Spinal cord (tissue), 10 donors: ENCODE data around the gene CNIH3. TPM values are rescaled to one million over a fixed set of nuclear protein-coding genes. Genes with fewer than 3 reads are reported as not detected.

Experiments
- DNase-seq, 6 donors: peaks; one replicate each; pipeline versions ENCODE4 v3.0.0 to v3.0.0-alpha.2; 2013 to 2015; ENCODE audit warnings: low spot score in 6 of 6, low read depth in 4 of 6
- H3K27ac ChIP-seq: one replicate; pipeline ENCODE4 v1.5.1; 2013; ENCODE audit warnings: low read depth, low read length, control low read depth
- H3K27me3 ChIP-seq: one replicate; pipeline ENCODE4 v1.6.1; 2013; ENCODE audit warnings: low read length; ENCODE audit not compliant: control insufficient read depth, insufficient read depth
- H3K36me3 ChIP-seq: one replicate; pipeline ENCODE4 v1.6.1; 2013; ENCODE audit warnings: low read length; ENCODE audit not compliant: control insufficient read depth, insufficient read depth
- H3K4me1 ChIP-seq: one replicate; pipeline ENCODE4 v1.6.1; 2013; ENCODE audit warnings: low read length; ENCODE audit not compliant: control insufficient read depth, insufficient read depth
- H3K4me3 ChIP-seq: one replicate; pipeline ENCODE4 v1.5.1; 2013; ENCODE audit warnings: low read depth, low read length, control low read depth
- H3K9me3 ChIP-seq: one replicate; pipeline ENCODE4 v1.6.1; 2013; ENCODE audit warnings: low read length; ENCODE audit not compliant: control insufficient read depth, insufficient read depth
- WGBS: methylation state at CpG from one replicate; pipeline ENCODE4 v1.1.5; 2013; ENCODE audit warnings: missing lambda C conversion rate; ENCODE audit not compliant: insufficient coverage; 5-methylcytosine and 5-hydroxymethylcytosine counted together
- polyA plus RNA-seq, 2 donors: library from polyadenylated mRNA; unstranded; fragments of 120-200 nt; gene quantifications; one replicate each; pipeline ENCODE4 v1.2.1, GENCODE V29; 2013; ENCODE audit not compliant: insufficient read length in 2 of 2
- total RNA-seq, 2 donors: library from RNA; depleted of rRNA in 1 of 2; stranded (reverse); fragments of 120-200 nt in 1 of 2; fragments of >200 nt in 1 of 2; gene quantifications; one replicate each; pipeline versions ENCODE4 v1.2.3 to v1.2.4, GENCODE V29; 2013 to 2014
- donor health status: healthy.

Gene CNIH3
- total and polyA plus RNA-seq, 4 donors: 8.3 to 18.6 (median 13.1) TPM

DNA sequence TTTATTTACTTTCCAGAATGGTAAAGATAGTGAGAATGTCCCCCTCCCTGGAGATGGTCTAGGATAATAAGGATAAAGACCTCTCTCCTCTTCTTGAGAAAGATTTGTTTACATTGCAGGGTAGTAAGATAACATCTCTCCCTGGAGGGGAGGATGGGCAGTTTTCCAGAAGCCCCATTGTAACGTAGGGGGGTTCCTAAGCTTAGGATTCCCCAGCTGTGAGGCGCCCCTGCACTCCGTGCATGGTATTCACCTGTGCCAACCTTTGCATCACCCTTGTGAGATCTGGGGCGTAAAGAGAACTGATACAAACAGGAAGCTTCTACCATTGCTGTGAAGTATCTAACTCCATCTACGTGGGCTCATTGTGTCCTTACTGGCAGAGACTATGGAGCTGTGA, 164.6 kb downstream of the CNIH3 start:
- WGBS: 66% methylated on average over 4 of the region's 5 CpGs
- no peaks in the 10 kb centered on the region for H3K4me1 ChIP-seq
- no peak overlapping the region for H3K4me3 ChIP-seq
- H3K27me3 ChIP-seq: no peaks in the 10 kb centered on the region
- DNase-seq: no peak
- H3K27ac ChIP-seq: no peak overlapping the region
- no peaks in the 10 kb centered on the region for H3K36me3 ChIP-seq
- H3K9me3 ChIP-seq: no peaks in the 10 kb centered on the region

DNA sequence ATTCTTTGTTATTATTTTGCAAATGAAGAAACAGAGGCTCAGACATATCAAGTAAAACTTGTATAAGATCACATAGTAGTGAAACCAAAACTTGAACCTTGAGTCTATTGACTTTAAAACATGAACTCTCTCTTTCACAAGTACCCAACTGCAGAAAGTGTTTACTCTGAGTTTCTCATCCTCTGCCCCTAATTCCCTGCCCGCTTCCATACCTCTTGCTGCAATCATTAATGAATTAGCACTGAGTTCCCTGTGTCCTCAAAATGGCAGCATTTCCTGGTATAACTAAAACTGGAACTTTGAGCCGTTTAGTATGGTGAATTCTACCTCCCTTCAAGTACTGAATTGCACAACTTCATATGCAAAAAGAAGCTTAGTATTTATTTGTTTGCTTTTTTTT, 165.7 kb downstream of the CNIH3 start:
- Histone ChIP-seq H3K27me3 (no peaks in the 10 kb centered on the region), H3K4me3 (no peak overlapping the region), H3K4me1 (no peaks in the 10 kb centered on the region), H3K27ac (no peak overlapping the region), H3K36me3 (no peaks in the 10 kb centered on the region), H3K9me3 (no peaks in the 10 kb centered on the region)
- 90% methylated on average over 1 of the region's 2 CpGs for WGBS
- DNase-seq: no peak

DNA sequence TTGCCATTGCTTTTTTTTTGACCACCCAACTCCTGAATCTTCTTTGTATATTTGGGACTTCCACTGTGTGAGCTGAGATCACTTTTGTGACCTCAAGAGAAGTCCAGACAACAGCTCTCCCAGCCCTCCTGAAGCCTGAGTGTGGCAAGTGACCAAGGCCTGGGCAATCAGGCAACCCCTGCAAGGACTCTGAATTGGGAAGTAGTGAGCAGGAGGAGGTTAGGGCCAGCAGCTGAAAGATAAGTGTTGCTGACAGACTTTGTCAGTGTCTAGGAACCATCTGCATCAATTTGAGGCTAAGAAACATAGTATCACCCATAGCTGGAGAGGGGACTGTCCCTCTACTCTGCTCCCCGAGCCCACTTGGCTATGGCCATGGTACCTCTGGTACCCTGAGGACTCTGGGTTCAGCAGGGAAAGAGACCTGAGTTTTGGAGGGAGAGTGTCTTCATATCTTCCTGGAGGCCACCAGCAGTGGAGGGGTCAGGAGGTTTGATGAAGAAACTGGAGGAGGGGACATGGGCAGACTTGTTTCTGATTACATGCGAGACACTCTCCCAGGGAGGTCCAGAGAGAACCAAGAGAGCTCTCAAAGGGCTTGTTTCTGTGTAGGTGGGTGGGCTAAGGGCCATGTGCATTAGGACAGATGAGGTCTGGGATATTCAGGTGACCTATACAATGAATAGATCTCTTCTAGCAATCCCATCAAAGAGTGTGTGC, 166.3 kb downstream of the CNIH3 start:
- H3K4me1 ChIP-seq: no peaks in the 10 kb centered on the region
- no peak for DNase-seq
- H3K27ac ChIP-seq: no peak overlapping the region
- H3K9me3 ChIP-seq: no peaks in the 10 kb centered on the region
- H3K27me3 ChIP-seq: no peaks in the 10 kb centered on the region
- WGBS: 89% methylated on average over 2 of the region's 2 CpGs
- no peak overlapping the region for H3K4me3 ChIP-seq
- H3K36me3 ChIP-seq: no peaks in the 10 kb centered on the region

DNA sequence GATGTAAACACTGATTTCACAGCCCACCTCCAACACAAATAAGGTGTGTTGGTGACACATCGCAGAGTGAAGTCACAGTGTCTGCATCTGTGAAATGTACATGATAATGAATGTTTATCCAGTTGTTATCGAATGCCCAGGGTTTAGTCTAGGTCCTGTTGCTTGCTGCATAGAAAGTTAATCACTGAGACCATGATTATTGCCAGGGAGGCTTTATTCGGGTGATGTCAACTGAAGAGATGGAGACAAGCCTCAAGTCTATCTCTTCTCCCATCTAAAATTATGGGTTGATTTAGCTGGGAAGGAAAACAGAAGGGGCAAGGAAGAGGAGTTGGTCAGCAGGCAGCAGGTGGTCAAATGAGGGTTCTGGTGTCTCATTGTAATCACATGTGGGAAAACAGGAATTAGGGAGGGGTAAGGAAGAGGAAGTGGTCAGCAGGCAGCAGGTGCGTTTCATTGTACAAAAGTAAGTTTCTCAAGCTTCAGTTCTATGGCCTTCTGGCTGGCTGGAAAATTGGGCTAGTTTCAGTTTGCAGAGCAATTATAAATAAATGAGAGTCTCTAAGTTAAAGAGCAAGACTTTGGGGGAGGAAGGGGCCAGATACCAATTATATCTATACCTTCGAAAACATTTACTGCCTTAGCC, 167.0 kb downstream of the CNIH3 start:
- no peak for DNase-seq
- no peak overlapping the region for H3K27ac ChIP-seq
- no peak overlapping the region for H3K4me3 ChIP-seq
- WGBS: 80% methylated on average over 3 of the region's 5 CpGs
- H3K4me1 ChIP-seq: no peaks in the 10 kb centered on the region
- no peaks in the 10 kb centered on the region for H3K27me3 ChIP-seq
- H3K9me3 ChIP-seq: no peaks in the 10 kb centered on the region
- no peaks in the 10 kb centered on the region for H3K36me3 ChIP-seq

DNA sequence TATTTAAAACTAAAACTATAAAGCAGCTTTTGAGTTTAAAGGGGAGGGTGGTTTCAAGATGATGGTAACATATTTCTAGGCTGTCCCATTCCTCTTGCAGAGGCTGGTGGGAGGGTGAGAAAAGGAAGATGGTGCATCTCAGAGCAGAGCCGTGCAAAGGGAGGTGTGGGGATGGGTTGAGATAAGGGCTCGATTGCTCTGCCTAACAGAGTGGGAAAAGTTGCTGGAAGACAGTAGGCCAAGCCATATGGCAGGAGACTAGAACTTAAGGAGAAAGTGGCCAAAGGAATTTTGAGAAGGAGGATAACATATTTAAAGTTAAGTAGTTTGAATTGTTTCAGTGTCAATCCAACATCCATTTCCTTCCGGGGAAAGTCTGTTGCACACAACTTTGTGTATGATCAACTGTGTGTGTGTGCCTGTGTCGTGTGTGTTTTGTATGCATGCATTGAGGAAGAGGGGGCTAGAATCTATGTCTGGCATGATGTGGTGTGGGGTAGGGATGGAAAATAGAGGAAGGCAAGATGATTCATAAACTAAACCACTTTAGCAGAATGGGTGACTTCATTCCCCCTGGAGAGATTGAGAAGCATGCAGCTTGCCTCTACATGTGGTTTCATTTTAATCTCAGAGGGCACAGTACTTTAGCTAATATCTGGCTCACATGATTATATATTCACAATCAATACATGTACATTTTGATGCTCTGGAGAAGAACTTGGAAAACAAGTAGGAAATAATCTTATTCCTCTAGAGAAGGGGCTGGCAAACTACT, 168.3 kb downstream of the CNIH3 start:
- H3K27me3 ChIP-seq: no peaks in the 10 kb centered on the region
- H3K36me3 ChIP-seq: no peaks in the 10 kb centered on the region
- 97% methylated on average over 2 of the region's 4 CpGs for WGBS
- H3K4me3 ChIP-seq: no peak overlapping the region
- no peak overlapping the region for H3K27ac ChIP-seq
- DNase-seq: peak in 1 of 6 donors; percentile 31
- H3K4me1 ChIP-seq: no peaks in the 10 kb centered on the region
- H3K9me3 ChIP-seq: no peaks in the 10 kb centered on the region

DNA sequence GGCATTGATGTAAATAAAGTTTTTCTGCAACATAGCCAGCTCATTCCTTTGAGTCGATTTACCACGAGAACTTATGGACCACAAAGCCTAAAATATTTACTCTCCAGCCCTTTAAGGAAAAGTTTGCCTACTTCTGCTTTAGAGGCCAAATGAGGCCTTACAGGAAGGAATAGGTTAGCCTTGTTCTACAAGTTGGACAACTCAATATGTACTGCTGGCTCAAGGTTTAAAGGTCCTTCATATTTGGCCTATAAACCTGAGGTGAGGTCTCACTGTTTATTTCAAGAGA, 168.9 kb downstream of the CNIH3 start:
- no CpG with 5 or more reads among the region's 2 CpGs for WGBS
- H3K9me3 ChIP-seq: no peaks in the 10 kb centered on the region
- H3K36me3 ChIP-seq: no peaks in the 10 kb centered on the region
- no peaks in the 10 kb centered on the region for H3K4me1 ChIP-seq
- no peak for DNase-seq
- no peak overlapping the region for H3K27ac ChIP-seq
- H3K4me3 ChIP-seq: no peak overlapping the region
- no peaks in the 10 kb centered on the region for H3K27me3 ChIP-seq

DNA sequence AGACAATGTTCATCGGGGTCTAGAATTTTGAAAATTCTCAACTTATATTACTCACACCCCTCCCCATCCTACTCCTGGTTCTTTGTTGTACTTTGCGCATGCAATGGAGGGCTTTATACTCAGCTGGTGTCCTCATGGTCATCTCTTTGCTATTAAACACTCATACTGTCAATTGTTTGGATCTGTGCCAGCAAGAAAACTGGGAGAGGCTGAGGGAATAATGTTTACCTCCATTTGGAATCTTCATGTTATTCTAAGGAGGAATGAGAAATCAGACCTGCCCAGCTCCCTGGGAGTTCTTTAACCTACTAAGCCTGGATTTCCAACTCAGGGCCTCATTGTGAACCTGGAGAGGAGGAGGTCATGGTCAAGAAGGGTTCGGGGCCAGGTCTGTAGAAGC, 169.5 kb downstream of the CNIH3 start:
- WGBS: no CpG with 5 or more reads among the region's 3 CpGs
- H3K4me3 ChIP-seq: no peak overlapping the region
- no peaks in the 10 kb centered on the region for H3K36me3 ChIP-seq
- no peaks in the 10 kb centered on the region for H3K27me3 ChIP-seq
- DNase-seq: no peak
- H3K9me3 ChIP-seq: no peaks in the 10 kb centered on the region
- no peak overlapping the region for H3K27ac ChIP-seq
- H3K4me1 ChIP-seq: no peaks in the 10 kb centered on the region

DNA sequence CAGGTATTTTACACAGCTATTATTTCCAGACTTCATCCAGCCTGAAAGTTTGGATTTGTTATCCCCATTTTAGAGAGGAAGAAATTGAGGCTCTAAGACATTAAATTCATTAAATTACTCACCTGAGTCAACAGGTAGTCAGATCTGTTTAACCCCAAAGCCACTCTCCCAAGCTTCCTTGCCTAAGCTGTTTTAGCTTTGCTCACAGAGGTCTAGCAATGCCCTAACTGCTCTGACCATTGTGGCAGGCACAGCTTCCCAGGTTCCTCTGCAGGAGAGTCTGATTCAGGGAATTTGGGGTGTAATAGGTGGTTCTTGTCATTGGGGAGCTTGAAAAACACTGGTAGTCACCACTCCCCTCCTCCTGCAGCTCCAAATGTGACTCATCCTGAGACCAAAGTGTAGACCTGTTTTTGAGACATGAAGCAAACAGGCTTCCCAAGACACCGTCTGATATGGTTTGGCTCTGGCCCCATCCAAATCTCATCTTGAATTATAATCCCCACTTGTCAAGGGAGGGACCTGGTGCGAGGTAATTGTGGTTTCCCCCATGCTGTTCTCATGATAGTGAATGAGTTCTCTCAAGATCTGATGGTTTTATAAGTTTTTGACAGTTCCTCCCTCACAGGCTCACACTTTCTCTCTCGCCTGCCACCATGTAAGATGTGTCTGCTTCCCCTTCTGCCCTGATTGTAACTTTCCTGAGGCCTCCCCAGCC, 170.6 kb downstream of the CNIH3 start:
- WGBS: 82% methylated on average over 2 of the region's 3 CpGs
- H3K9me3 ChIP-seq: no peaks in the 10 kb centered on the region
- no peaks in the 10 kb centered on the region for H3K4me1 ChIP-seq
- no peaks in the 10 kb centered on the region for H3K27me3 ChIP-seq
- H3K4me3 ChIP-seq: no peak overlapping the region
- peak in 1 of 6 donors; percentile 27 for DNase-seq
- H3K27ac ChIP-seq: no peak overlapping the region
- H3K36me3 ChIP-seq: no peaks in the 10 kb centered on the region

DNA sequence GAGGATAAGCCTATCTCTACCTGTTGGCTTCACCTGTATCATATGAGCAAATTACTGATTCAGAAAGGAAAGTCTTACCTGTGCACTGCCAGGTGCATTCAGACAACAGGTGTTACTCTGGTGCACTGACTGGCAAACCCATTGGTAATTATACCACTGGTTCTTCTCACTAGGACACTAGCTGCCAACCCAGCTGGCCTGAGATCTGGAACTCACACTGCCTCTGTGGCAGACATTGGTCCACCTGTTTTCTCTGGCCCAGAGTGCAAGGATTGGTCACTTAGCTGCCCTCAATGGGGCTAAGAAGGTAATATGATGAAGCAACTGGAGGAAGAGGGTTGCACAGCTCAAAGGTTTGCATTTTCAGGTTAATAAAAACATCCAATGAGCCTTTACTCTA, 173.2 kb downstream of the CNIH3 start:
- Histone ChIP-seq H3K4me3 (no peak overlapping the region), H3K9me3 (no peaks in the 10 kb centered on the region), H3K36me3 (no peaks in the 10 kb centered on the region), H3K27me3 (no peaks in the 10 kb centered on the region), H3K27ac (no peak overlapping the region), H3K4me1 (no peaks in the 10 kb centered on the region)
- no peak for DNase-seq
